HG02798 (cell line): Measurements from ENCODE around the gene RGS12.

Source experiments
- ATAC-seq: cut with Tn5 transposase; IDR thresholded peaks from one replicate; pipeline ENCODE4 v1.9.1; 2021; ENCODE audit warnings: mild to moderate bottlenecking; ENCODE audit not compliant: unreplicated experiment, poor library complexity

The RGS12 gene, protein sequence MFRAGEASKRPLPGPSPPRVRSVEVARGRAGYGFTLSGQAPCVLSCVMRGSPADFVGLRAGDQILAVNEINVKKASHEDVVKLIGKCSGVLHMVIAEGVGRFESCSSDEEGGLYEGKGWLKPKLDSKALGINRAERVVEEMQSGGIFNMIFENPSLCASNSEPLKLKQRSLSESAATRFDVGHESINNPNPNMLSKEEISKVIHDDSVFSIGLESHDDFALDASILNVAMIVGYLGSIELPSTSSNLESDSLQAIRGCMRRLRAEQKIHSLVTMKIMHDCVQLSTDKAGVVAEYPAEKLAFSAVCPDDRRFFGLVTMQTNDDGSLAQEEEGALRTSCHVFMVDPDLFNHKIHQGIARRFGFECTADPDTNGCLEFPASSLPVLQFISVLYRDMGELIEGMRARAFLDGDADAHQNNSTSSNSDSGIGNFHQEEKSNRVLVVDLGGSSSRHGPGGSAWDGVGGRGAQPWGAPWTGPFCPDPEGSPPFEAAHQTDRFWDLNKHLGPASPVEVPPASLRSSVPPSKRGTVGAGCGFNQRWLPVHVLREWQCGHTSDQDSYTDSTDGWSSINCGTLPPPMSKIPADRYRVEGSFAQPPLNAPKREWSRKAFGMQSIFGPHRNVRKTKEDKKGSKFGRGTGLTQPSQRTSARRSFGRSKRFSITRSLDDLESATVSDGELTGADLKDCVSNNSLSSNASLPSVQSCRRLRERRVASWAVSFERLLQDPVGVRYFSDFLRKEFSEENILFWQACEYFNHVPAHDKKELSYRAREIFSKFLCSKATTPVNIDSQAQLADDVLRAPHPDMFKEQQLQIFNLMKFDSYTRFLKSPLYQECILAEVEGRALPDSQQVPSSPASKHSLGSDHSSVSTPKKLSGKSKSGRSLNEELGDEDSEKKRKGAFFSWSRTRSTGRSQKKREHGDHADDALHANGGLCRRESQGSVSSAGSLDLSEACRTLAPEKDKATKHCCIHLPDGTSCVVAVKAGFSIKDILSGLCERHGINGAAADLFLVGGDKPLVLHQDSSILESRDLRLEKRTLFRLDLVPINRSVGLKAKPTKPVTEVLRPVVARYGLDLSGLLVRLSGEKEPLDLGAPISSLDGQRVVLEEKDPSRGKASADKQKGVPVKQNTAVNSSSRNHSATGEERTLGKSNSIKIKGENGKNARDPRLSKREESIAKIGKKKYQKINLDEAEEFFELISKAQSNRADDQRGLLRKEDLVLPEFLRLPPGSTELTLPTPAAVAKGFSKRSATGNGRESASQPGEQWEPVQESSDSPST (N-terminal part only)

DNA sequence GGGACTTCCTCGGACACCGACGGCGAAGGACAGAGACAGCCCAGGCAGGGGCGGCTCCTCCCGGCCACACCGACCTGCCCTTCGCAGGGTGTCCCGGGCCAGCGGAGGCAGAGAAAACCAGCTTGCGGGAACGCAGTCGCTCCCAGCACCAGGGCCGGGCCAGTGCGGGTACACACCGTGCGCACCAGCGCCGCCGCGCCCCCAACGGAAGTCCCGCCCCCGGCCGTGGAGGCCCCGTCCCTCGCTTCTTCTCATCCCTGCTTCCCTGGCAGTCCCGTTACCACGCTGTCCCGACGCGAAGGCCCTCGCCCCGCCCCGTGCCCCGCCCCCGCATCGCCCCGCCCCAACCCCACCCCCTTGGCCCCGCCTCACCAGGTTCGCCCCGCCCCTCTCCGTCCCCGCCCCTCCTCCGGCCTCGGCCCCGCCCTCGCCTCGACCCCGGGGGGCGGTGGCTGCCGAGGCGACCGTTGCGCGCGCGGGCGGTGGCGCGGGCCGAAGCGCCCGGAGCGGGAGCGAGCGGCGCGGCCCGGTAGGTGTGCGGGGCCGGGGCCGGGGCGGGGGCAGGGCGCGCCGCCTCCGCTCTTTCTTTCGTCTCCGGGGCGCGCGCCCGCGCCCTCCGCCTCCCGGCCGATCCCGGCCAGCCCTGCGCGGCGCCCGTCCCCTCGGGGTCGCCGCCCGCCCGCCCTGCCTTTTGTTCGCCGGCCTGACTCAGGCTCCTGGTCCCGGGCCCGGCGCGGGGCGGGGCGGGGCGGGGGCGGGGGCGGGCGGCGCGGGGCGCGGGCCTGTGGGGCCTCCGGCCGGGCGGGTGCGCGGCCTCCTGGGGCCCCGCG lies at the start of gene RGS12:
RGS12 (plus strand) TSS at position 451 of the 830 bp plus-strand sequence. CDS start 23,150 bp downstream, outside the sequence.
- peak; percentile 79 for ATAC-seq

DNA sequence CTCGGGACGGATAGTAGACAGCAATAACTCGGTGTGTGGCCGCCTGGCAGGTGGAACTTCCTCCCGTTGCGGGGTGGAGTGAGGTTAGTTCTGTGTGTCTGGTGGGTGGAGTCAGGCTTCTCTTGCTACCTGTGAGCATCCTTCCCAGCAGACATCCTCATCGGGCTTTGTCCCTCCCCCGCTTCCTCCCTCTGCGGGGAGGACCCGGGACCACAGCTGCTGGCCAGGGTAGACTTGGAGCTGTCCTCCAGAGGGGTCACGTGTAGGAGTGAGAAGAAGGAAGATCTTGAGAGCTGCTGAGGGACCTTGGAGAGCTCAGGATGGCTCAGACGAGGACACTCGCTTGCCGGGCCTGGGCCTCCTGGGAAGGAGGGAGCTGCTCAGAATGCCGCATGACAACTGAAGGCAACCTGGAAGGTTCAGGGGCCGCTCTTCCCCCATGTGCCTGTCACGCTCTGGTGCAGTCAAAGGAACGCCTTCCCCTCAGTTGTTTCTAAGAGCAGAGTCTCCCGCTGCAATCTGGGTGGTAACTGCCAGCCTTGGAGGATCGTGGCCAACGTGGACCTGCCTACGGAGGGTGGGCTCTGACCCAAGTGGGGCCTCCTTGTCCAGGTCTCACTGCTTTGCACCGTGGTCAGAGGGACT lies 49.6 kb upstream of the RGS12 start:
- no peak for ATAC-seq

DNA sequence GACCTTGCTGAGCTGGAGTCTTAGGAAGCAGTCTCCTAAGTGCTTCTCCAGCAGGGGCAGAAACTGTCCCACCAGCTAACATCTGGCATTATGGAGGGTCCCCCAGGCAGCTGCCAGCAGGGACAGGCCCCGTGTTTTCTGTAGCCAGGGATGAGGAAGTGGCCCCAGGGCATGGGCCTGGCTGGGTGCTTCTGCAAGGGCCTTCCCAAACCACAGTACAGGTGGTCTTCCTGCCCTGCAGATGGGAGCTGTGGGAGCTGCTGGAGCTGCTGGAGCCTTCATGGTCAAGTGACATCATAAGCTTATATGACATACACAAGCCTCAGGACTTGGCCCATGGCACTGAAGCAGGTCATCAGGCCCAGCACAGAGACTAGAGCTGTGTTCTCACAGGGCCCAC lies 48.8 kb upstream of the RGS12 start:
- ATAC-seq, result no peak

DNA sequence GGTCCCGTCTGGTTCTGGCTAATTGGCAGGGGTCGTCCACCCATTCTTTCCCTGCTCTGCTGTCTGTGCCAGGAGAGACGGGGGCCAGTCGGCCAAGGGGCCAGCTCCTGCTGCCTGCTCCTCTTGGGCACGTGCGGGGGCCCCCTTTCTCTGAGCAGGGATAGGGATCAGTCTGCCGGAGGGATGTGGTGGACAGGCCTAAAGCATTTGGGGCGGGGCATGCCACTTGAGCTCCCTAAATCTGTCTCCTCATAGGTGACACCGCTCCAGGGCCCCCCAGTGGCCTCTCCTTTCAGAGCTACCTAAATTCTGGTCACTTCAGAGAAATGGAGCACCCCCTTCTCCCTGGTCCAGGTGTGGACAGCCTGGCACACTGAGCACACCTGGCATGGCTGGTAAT lies 48.1 kb upstream of the RGS12 start:
- ATAC-seq, result no peak

DNA sequence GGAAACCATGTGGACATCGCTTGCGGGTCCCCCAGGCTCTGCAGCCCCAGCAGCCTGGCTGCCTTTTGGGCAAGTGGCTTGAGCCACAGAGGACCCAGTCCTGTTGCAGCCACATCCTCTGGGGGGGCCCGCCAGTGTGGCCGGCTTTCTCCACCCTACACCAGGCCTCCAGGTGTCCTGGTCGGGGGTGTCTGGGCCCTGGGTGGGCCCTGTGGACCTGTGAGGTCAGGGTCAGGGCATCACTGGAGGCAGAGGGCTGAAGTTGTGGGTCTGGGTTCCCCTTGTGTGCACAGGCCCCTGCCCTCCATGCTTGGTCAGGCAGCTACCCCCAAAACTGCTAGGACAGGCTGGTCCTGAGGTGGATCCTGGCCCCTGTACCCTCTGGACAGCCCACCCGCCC lies 47.1 kb upstream of the RGS12 start:
- no peak for ATAC-seq

DNA sequence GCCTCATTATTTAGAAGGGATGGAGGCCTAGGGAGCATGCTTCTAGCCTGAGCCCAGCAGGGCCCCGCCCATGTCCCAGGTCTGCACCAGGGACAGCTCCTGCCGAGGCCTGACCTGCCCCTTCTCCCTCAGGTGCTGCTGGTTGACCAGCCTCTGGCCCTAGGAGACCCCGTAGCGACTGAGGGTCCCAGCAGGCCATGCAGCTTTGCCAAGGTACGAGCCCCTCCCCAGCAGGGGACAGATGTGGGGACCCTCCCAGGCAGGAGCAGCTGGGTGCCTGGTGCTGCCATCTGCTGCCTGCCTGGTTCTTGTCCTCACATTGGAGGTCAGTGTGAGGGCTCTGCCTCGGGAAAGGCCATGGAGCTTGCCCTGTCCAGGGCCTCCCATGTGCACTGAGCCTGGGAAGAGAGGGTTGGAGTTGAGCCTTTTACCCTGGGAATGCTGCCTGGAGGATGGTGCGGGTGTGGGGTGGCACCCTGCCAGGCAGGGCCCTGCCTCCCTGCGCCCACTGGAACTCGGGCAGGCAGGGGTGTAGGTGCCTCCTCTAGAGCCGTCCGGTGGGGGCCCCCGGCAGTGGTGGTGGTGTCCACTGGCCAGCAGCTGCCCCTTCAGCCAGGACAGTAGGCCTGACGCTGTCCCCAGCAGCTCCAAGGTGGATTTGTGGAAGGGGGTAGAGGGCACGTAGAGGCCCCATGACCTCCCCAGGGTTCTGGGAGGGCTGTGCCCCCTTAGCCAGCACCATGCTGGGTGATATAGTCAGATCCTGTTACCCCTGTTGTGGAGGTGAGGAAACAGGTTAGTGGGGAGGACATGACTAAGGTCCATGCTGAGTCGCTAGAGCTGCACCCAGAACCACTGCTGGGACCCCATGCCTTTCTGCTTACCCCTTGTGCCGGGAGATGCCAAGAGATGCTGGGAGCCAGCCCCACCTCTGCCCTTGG lies 46.1 kb upstream of the RGS12 start:
- no peak for ATAC-seq

DNA sequence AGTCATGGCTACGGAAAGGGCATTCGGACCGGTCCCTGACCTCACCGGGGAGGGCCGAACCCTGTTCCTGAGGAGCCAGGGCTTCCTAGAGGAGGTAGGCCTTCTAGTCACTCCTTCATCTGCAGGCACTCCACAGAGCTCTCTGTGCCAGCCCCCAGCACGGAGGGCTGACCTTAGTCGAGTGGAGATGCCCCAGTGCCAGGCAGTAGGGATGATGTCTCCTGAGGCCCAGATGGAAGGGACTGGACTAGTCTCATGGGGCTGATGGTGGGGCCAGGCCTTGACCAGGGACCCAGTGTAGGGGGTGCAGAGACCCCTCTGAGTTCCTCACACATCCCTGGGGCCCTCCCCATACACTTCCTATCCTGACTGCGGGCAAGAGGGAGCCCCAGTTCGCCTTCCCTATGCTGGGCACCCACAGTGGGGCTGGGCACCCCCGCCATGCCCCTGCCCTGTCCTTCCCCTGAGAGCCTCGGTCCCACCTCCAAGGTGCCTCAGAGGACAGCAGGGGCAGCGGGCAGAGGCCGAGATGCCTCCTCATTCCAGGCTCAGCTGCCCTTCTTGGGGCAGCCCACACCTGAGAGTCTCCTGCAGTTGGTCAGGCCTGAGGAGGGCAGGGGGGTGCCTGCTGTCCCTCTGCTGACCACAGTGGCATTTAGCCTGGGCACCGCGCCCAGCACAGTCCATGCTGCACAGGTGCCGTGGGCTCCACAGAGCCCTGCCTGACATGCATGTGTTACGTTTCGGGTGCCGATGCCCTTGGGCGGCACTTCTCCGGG lies 45.2 kb upstream of the RGS12 start:
- ATAC-seq, result no peak

DNA sequence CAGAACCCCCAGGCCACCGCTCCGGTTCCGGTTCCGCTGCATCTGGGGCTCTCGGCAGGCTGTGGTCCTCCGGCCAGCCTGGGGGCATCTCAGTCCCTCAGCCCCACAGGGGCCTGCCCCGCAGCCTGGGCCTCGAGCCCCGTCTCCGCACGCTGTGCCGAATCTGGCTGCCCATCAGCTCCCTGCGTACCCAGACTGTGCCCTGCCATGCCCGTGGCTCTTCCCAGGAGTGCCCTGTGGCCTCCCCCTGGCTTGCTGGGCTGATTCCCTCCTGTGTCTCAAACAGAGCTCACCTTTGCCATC lies 44.7 kb upstream of the RGS12 start:
- no peak for ATAC-seq

DNA sequence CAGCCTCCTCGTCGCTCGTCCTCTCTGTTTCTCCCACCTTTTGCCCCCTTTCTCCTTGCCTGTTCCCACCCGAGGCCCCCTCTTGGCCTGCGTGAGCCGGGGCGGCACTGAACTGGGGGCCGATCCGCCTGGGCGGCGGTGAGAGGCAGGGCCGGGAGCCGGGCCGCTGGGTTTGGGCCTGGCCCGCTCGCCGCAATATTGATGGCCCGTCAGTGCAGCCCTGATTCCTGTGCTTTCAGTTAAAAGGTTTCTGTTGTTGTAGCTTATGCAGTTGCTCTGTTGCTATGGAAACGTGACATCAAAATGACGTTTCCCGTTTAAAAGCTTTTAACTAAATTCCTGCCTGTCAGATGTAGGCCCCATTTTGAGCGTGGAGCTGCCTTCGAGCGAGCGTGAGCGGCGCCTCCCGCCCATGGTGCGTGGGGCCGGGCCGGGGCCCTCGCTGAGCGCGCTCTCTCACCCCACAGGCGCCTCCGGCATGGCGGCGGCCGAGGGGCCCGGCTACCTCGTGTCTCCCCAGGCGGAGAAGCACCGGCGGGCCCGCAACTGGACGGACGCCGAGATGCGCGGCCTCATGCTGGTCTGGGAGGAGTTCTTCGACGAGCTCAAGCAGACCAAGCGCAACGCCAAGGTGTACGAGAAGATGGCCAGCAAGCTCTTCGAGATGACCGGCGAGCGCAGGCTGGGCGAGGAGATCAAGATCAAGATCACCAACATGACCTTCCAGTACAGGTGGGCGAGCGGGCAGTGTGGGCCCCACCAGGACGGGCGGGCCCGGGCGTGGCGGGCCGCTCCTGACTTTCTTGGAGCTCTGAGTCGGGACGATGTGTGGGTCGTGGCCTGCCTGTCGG lies 43.8 kb upstream of the RGS12 start, which contains the start of gene MSANTD1:
MSANTD1 (plus strand) TSS at position 349 of the 851 bp plus-strand sequence; CDS start at position 413, 64 bp downstream.
- ATAC-seq, result no peak

DNA sequence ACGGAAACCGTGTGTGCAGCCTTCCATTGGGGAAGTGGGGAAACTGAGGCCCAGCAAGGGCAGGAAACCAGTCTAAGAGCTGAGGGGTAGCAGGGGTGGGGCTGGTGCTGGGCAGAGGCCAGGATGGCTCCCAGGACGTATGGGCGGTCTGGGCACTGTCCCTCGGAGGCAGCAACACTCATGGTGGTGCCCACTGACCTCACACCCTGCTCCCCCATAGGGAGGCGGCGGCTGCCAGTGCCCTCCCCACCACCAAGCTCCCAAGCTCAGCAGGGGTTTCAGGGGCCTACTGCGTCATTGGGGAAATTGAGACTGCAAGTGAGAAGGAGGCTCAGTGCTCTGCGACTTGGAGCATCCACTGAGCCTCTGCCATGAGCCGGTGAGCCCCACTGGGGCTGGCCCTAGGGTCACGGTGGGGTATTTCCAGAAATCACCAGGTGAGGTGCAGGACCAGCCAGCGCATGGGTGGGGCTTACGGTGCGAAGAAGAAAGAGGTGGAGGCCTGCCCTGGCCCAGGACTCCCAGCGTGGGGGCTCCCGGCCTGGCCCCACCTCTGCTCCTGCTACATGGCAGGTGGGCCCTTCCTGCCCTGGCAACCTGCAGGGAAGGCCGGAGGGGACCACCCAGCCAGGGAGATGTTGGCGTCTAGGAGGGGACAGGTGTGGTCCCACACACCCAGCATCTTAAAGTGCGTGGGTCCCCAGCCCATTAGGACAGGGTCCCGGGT lies 42.9 kb upstream of the RGS12 start:
- no peak for ATAC-seq

DNA sequence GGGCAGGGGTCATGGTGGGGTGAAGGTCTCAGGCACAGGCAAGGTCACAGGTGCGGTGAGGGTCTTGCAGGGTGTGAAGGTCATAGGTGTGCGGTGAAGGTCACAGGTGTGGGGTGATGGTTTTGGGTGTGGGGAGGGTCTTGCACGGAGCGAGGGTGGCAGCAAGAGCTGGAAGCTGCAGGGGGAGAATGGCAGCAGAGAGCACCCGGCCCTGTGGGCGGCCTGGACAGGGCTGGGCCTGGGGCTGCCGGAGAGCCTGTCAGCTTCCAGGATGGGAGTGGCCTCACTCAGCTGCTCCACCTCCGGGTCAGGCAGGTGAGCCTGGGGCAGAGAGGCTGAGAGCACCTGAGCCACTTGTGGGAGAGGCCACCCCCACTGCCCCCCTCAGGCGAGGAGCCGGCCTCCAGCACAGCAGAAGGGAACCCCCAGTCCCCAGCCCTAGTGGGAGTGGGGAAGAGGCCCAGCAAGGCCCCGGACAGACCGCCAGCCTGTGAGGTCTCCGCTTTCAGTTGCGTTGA lies 42.3 kb upstream of the RGS12 start:
- no peak for ATAC-seq

DNA sequence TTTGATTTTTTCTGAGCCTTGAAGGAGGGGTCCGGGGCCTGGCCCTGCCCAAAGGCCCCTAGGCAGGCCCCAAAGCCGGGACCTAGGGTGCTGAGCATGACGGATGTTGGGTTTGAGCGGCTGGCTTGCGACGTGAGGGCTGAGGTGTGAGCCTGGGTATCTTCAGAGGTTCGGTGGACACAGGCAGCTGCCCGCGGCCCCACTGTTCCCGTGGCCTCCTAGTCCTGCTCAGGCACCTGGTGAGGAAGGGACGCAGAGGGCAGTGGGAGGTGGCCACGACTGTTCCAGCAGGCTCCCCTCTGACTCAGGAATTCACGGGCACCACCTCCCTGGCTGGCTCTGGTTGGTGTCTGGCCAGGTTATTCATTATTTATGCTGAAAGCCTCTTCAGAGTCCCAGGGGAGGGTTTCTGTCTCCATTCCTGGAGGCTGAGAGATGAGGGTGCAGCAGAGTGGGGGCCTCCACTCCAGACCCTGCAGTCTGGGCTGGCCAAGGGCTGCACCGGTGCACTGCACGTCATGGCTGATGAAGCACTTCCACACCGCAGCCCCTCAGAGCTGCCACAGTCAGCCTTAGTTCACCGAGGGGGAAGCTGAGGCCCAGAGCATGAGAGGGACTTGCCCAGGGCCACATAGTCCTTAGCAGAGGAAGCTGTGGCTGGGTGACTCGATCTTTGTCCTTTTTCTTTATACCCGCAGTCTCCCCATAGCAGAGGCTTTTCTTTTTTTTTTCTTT lies 41.7 kb upstream of the RGS12 start:
- no peak for ATAC-seq

DNA sequence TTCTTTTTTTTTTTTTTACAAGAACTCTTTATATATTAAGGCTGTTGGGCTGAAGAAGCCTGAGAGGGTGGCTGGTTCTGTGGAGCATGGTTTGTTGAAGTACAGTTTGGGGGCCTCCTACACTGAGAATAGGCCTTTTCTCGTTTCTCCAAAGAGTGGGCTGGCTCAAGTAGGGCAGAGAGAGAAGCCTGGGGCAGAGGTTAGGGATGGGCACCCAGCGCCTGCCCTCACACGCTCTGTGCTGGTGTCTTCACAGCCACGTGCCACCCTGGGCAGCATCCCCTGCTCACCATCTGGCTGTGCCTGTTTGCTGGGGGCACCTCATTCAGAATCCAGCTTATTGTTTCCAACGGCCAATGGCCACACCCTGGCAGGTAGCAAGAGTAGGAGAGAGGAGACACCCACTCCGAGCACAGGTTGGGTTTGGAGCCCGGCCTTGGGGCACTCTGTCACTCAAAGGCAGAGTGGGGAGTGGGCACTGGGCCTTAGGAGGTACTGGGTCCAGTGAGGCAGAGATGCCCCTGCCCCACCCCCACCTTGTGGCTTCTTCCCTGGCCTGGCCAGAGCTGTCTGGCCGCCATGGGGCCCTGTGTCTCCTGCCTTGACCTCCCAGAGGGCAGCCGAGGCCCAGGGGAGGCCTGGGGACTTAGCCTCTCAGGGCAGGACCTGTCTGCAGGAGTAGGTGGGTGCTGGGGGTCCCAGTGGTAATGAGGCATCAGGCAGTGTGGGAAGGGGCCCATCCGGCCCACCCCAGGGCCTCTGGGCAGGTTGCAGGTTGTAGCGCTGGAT lies 40.9 kb upstream of the RGS12 start:
- no peak for ATAC-seq

DNA sequence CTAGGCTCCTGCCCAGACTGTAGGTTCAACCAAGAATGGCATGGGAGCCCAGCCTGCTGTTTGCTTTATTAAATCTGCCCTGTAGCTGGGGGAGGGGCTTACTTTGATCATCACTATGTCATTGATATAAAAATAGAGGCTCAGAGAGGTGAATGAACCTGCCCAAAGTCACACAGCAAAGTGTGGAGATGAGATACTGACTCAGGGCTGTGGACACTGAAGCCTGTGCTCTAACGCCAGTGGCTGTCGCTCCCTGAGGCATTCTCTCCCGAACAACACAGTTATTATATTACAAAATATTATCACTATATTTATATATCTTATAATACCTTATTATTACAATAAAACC lies 40.4 kb upstream of the RGS12 start:
- no peak for ATAC-seq
